PC-3 (cell line): ENCODE data around the gene LSMEM2. TPM values are rescaled to one million over a fixed set of nuclear protein-coding genes. Genes with fewer than 3 reads are reported as not detected.

ENCODE experiments used
- ATAC-seq: fragments of 200-7000 bp; cut with Tn5 transposase; 2 replicates; pipeline ENCODE4 v1.9.1; 2020; ENCODE audit warnings: mild to moderate bottlenecking, moderate library complexity
- BruUV-seq: library from RNA; stranded (reverse); fragments of 400-500 nt; replicated peaks from 2 replicates; lab custom pipeline; 2021; lab: Mats Ljungman, UMichigan
- CTCF ChIA-PET: fragments of 300-600 bp; sonication (Branson Sonifier 250); formaldehyde crosslinking; loops from one replicate; lab custom pipeline; 2022; ENCODE audit warnings: antibody characterized with exemption; lab: Charles Lee
- POLR2A ChIA-PET: fragments of 300-600 bp; sonication (Branson Sonifier 250); formaldehyde crosslinking; loops from one replicate; lab custom pipeline; 2022; ENCODE audit warnings: antibody characterized with exemption; ENCODE audit not compliant: unreplicated experiment; lab: Charles Lee
- DNase-seq: peaks from one replicate; pipeline ENCODE4 v3.0.0-alpha.2; 2015
- H2AFZ ChIP-seq: fragments of 300-600 bp; sonication (generic); 2 replicates; pipeline ENCODE4 v1.6.0; 2016; ENCODE audit warnings: antibody characterized with exemption, low read length
- H3F3A ChIP-seq: fragments of 300-600 bp; sonication (generic); one replicate; pipeline ENCODE4 v1.6.0; 2017; ENCODE audit warnings: antibody characterized with exemption, low read length, control low read depth, mild to moderate bottlenecking; ENCODE audit not compliant: unreplicated experiment
- H3K27ac ChIP-seq: fragments of 300-600 bp; sonication (generic); 2 replicates; pipeline ENCODE4 v1.5.1; 2016; ENCODE audit warnings: mild to moderate bottlenecking, low read length
- H3K27me3 ChIP-seq: fragments of 300-600 bp; sonication (generic); 2 replicates; pipeline ENCODE4 v1.6.1; 2016; ENCODE audit warnings: low read length, mixed read lengths
- H3K36me3 ChIP-seq: fragments of 300-600 bp; sonication (generic); 2 replicates; pipeline ENCODE4 v1.6.1; 2016; ENCODE audit warnings: low read depth, mixed run types, low read length, mixed read lengths
- H3K4me1 ChIP-seq: fragments of 300-600 bp; sonication (generic); 2 replicates; pipeline ENCODE4 v1.5.1; 2016; ENCODE audit warnings: low read length; ENCODE audit not compliant: insufficient read depth
- H3K4me2 ChIP-seq: fragments of 300-600 bp; sonication (generic); 2 replicates; pipeline ENCODE4 v1.6.0; 2016; ENCODE audit warnings: low read length
- H3K4me3 ChIP-seq: fragments of 300-600 bp; sonication (generic); 2 replicates; pipeline ENCODE4 v1.5.1; 2016; ENCODE audit warnings: mild to moderate bottlenecking, low read length, mixed read lengths
- H3K79me2 ChIP-seq: fragments of 300-600 bp; sonication (generic); 2 replicates; pipeline ENCODE4 v1.6.1; 2017; ENCODE audit warnings: low read length, mixed read lengths
- H3K9ac ChIP-seq: fragments of 300-600 bp; sonication (generic); 2 replicates; pipeline ENCODE4 v1.6.0; 2016; ENCODE audit warnings: mild to moderate bottlenecking, low read length
- H3K9me2 ChIP-seq: fragments of 300-600 bp; sonication (generic); replicated peaks from 2 replicates; pipeline ENCODE4 v1.6.1; 2016; ENCODE audit warnings: mixed run types, low read length, mixed read lengths
- H3K9me3 ChIP-seq: fragments of 300-600 bp; sonication (generic); 2 replicates; pipeline ENCODE4 v1.6.1; 2016; ENCODE audit warnings: low read length, mixed read lengths
- H4K20me1 ChIP-seq: fragments of 300-600 bp; sonication (generic); 2 replicates; pipeline ENCODE4 v1.6.1; 2016; ENCODE audit warnings: low read length, mixed read lengths
- EZH2 ChIP-seq: fragments of 300-600 bp; sonication (generic); IDR thresholded peaks from one replicate; pipeline ENCODE4 v1.6.1; 2017; ENCODE audit warnings: antibody characterized with exemption, mild to moderate bottlenecking, low read length; ENCODE audit not compliant: unreplicated experiment
- EZH2phosphoT487 ChIP-seq: fragments of 300-600 bp; sonication (generic); IDR thresholded peaks from 2 replicates; pipeline ENCODE4 v1.6.1; 2018; ENCODE audit warnings: mild to moderate bottlenecking, antibody characterized with exemption, low read length, borderline replicate concordance
- intact Hi-C: fragments of 100-400 bp; cut with micrococcal nuclease; formaldehyde crosslinking; loops from 2 replicates; pipeline ENCODE4 v1.9.0; 2023
- total RNA-seq: library from RNA; depleted of rRNA; stranded (reverse); fragments of >200 nt; gene quantifications from 2 replicates; pipeline ENCODE4 v1.2.3, GENCODE V29; 2014; rRNA removed
- TF ChIP-seq, protein P1 (sequence below): fragments of 300-600 bp; sonication (generic); conservative IDR thresholded peaks from 2 replicates; pipeline ENCODE4 v1.5.1; 2017; ENCODE audit warnings: antibody characterized with exemption, low read depth, mild to moderate bottlenecking, low read length

Gene LSMEM2
- total RNA-seq, 1 experiment from 2014 or later, result not detected

DNA sequence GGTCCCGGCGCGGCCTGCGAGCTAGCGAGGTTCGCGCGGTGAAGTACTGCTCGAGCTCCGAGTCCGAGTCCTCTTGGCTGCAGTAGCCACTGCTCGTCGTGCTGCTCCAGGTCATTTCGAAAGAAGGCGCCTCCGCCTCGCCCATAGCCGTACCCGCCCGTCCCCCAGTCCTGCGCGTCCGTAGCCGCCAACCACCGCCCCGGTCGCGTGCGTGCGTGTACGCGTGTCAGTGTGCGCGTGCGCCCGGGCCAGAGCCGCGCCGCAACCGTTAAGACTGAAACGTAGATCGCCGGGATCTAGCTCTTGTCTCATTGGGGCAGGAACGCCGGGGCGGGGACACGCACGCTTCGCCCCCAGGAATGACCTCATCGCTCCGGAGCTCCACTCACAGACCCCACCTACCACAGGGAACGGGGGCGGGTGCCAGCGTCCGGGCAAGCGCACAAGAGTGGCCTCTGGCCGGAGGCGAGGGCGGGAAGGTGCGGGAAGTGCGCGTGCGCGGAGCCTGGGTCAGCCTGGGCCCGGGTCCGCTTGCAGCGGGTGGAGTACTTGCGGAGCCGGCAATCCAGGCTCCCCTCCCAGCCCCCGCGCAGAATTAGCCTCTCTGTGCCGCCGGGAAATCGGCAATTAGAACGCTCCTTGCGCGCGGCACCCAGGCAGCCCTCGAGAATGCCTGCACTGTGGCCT is 58.4 kb downstream of the LSMEM2 start:
- Histone ChIP-seq H3K36me3 (no peaks in the 10 kb centered on the region; the same call in 1 of the 2 replicates), H4K20me1 (peaks cover 13% of the 10 kb centered on the region; the same call in 1 of the 2 replicates), H2AFZ (peak overlapping the region; percentile 88), H3K4me3 (peak overlapping the region; percentile 89), H3K79me2 (peaks cover 48% of the 10 kb centered on the region), H3K4me2 (peak overlapping the region; percentile 88), H3K9me2 (no peaks in the 10 kb centered on the region), H3K4me1 (peaks cover 32% of the 10 kb centered on the region), H3K9me3 (no peaks in the 10 kb centered on the region), H3K27ac (peak overlapping the region; percentile 72), H3K9ac (peak overlapping the region; percentile 89), H3K27me3 (no peaks in the 10 kb centered on the region), H3F3A (no peaks in the 10 kb centered on the region)
- ChIA-PET POLR2A (interaction anchor here (0.5 to 1.4 kb wide), 12 partner anchors 9 to 1768 kb away, joined by 3 to 17 read pairs (median 5); partner anchors contain the start of genes CISH, CYB561D2, HYAL3 and IFRD2), CTCF (interaction anchor here (0.6 to 1.3 kb wide), 10 partner anchors 8 to 1646 kb away, joined by 3 to 10 read pairs (median 4); partner anchors contain the start of genes CYB561D2, NPRL2, TUSC2 and ZMYND10)
- TF ChIP-seq EZH2phosphoT487, result no peak
- TF ChIP-seq, protein P1, sequence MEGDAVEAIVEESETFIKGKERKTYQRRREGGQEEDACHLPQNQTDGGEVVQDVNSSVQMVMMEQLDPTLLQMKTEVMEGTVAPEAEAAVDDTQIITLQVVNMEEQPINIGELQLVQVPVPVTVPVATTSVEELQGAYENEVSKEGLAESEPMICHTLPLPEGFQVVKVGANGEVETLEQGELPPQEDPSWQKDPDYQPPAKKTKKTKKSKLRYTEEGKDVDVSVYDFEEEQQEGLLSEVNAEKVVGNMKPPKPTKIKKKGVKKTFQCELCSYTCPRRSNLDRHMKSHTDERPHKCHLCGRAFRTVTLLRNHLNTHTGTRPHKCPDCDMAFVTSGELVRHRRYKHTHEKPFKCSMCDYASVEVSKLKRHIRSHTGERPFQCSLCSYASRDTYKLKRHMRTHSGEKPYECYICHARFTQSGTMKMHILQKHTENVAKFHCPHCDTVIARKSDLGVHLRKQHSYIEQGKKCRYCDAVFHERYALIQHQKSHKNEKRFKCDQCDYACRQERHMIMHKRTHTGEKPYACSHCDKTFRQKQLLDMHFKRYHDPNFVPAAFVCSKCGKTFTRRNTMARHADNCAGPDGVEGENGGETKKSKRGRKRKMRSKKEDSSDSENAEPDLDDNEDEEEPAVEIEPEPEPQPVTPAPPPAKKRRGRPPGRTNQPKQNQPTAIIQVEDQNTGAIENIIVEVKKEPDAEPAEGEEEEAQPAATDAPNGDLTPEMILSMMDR, result no peak
- TF ChIP-seq EZH2, result no peak
- ATAC-seq (peak; percentile 88), DNase-seq (peak; percentile 99)
- no TSS peak for BruUV-seq
- intact Hi-C loops, result no loop called here

Other genes starting within 250 kb of the LSMEM2 start
- gene RBM5, start 190.2 kb upstream of the LSMEM2 start, total RNA-seq, result 105 and 128 TPM in 2 replicates
- gene SEMA3F, start 123.8 kb upstream of the LSMEM2 start, total RNA-seq, result 47.3 and 50.5 TPM in 2 replicates
- gene GNAT1, start 87.5 kb upstream of the LSMEM2 start, total RNA-seq, result 0.22 TPM in 1 of 2 replicates, not detected in the other
- 0.17 and 3.3 TPM in 2 replicates for gene SLC38A3, start 73.8 kb upstream of the LSMEM2 start, total RNA-seq
- 221 and 254 TPM in 2 replicates for gene GNAI2, start 42.9 kb upstream of the LSMEM2 start, total RNA-seq
- gene SEMA3B, start 9.9 kb upstream of the LSMEM2 start, total RNA-seq, result 40.1 and 63.9 TPM in 2 replicates
- 223 and 300 TPM in 2 replicates for gene IFRD2, start 13.3 kb downstream of the LSMEM2 start, total RNA-seq
- 13.2 and 20.8 TPM in 2 replicates for gene HYAL3, start 20.3 kb downstream of the LSMEM2 start, total RNA-seq
- 8.7 and 16.6 TPM in 2 replicates for gene NAA80, start 20.3 kb downstream of the LSMEM2 start, total RNA-seq
- gene HYAL1, start 24.5 kb downstream of the LSMEM2 start, total RNA-seq, result 0.23 and 1.3 TPM in 2 replicates
- 97.8 and 111 TPM in 2 replicates for gene HYAL2, start 43.7 kb downstream of the LSMEM2 start, total RNA-seq
- gene TUSC2, start 49.1 kb downstream of the LSMEM2 start, total RNA-seq, result 143 and 156 TPM in 2 replicates
- 20.0 and 21.4 TPM in 2 replicates for gene RASSF1, start 61.7 kb downstream of the LSMEM2 start, total RNA-seq
- 1.6 and 3.9 TPM in 2 replicates for gene ZMYND10, start 66.6 kb downstream of the LSMEM2 start, total RNA-seq
- 40.9 and 56.9 TPM in 2 replicates for gene NPRL2, start 71.7 kb downstream of the LSMEM2 start, total RNA-seq
- gene CYB561D2, start 71.8 kb downstream of the LSMEM2 start, total RNA-seq, result 37.1 and 44.3 TPM in 2 replicates
- 54.9 and 56.6 TPM in 2 replicates for gene TMEM115, start 80.4 kb downstream of the LSMEM2 start, total RNA-seq
- gene CACNA2D2, start 224.5 kb downstream of the LSMEM2 start, total RNA-seq, result 0.17 and 0.44 TPM in 2 replicates